OCI-LY1 (cell line): ENCODE measurements around the gene S1PR1.
"Not testable (repeated sequence)": the region's sequence is repeated elsewhere in the genome, so short reads cannot be mapped to it uniquely, and the experiment has no call there.

Experiments used
- H2AFZ ChIP-seq: fragments of 200-600 bp; sonication (generic), shearing (Covaris generic); 2 replicates; pipeline ENCODE4 v1.6.0; 2014; ENCODE audit warnings: antibody characterized with exemption, mild to moderate bottlenecking, low read length
- H3F3A ChIP-seq: fragments of 200-600 bp; sonication (generic), shearing (Covaris generic); 2 replicates; pipeline ENCODE4 v1.6.0; 2014; ENCODE audit warnings: mild to moderate bottlenecking, antibody characterized with exemption, low read length, moderate library complexity; ENCODE audit not compliant: insufficient read depth
- H3K27ac ChIP-seq: fragments of 200-600 bp; sonication (generic); 2 replicates; pipeline ENCODE4 v1.5.1; 2014; ENCODE audit warnings: low read length, mixed run types, mild to moderate bottlenecking, low read depth; ENCODE audit not compliant: poor library complexity, severe bottlenecking
- H3K27me3 ChIP-seq: fragments of 200-600 bp; sonication (generic); 2 replicates; pipeline ENCODE4 v1.6.0; 2014; ENCODE audit warnings: antibody characterized with exemption, mild to moderate bottlenecking, low read length, moderate library complexity; ENCODE audit not compliant: insufficient read depth
- H3K36me3 ChIP-seq: fragments of 200-600 bp; sonication (generic); 2 replicates; pipeline ENCODE4 v1.6.1; 2014; ENCODE audit warnings: mild to moderate bottlenecking, antibody characterized with exemption, low read length, moderate library complexity, mixed read lengths; ENCODE audit not compliant: insufficient read depth
- H3K4me1 ChIP-seq: fragments of 200-600 bp; sonication (generic); 2 replicates; pipeline ENCODE4 v1.5.1; 2014; ENCODE audit warnings: mild to moderate bottlenecking, low read length, moderate library complexity; ENCODE audit not compliant: insufficient read depth, severe bottlenecking
- H3K4me2 ChIP-seq: fragments of 200-600 bp; sonication (generic), shearing (Covaris generic); 2 replicates; pipeline ENCODE4 v1.6.1; 2014; ENCODE audit warnings: low read length
- H3K4me3 ChIP-seq: fragments of 200-600 bp; sonication (generic); 2 replicates; pipeline ENCODE4 v1.5.1; 2014; ENCODE audit warnings: low read length, low read depth, mild to moderate bottlenecking, mixed read lengths; ENCODE audit not compliant: poor library complexity, severe bottlenecking
- H3K79me2 ChIP-seq: fragments of 200-600 bp; shearing (Covaris generic); 2 replicates; pipeline ENCODE4 v1.6.1; 2016; ENCODE audit warnings: mixed run types, low read length, mixed read lengths; ENCODE audit not compliant: insufficient read depth
- H3K9ac ChIP-seq: fragments of 200-600 bp; sonication (generic), shearing (Covaris generic); 2 replicates; pipeline ENCODE4 v1.6.1; 2014; ENCODE audit warnings: mild to moderate bottlenecking, low read length, mixed read lengths
- H3K9me2 ChIP-seq: fragments of 200-600 bp; sonication (generic), shearing (Covaris generic); 2 replicates; pipeline ENCODE4 v1.6.1; 2014; ENCODE audit warnings: low read depth, mild to moderate bottlenecking, low read length, mixed read lengths
- H3K9me3 ChIP-seq: fragments of 200-600 bp; shearing (Covaris generic); 2 replicates; pipeline ENCODE4 v1.6.1; 2014; ENCODE audit warnings: low read length, mixed read lengths
- H4K20me1 ChIP-seq: fragments of 200-600 bp; sonication (generic), shearing (Covaris generic); 2 replicates; pipeline ENCODE4 v1.6.0; 2016; ENCODE audit warnings: mild to moderate bottlenecking, low read length; ENCODE audit not compliant: insufficient read depth
- CTCF ChIP-seq: fragments of 200-600 bp; sonication (generic), shearing (Covaris generic); IDR thresholded peaks from 2 replicates; pipeline ENCODE4 v1.5.1; 2017; ENCODE audit warnings: mild to moderate bottlenecking, antibody characterized with exemption, low read length, moderate library complexity, mixed read lengths
- EZH2 ChIP-seq: fragments of 200-600 bp; sonication (generic), shearing (Covaris generic); IDR thresholded peaks from 2 replicates; pipeline ENCODE4 v1.8.0; 2017; ENCODE audit warnings: borderline replicate concordance, mixed run types, mild to moderate bottlenecking, antibody characterized with exemption, low read length, moderate library complexity, mixed read lengths

Gene S1PR1

GRCh38 chr1:101227837-101228236 lies 9.0 kb upstream of the S1PR1 start:
- Histone ChIP-seq H3K9me3 (no peaks in the 10 kb centered on the region), H3K27ac (no peak overlapping the region)

GRCh38 chr1:101228424-101229134 lies 8.2 kb upstream of the S1PR1 start:
- H4K20me1 ChIP-seq, result no peaks in the 10 kb centered on the region
- no peak overlapping the region for H3K4me3 ChIP-seq
- H2AFZ ChIP-seq, result no peak overlapping the region
- no peaks in the 10 kb centered on the region for H3K36me3 ChIP-seq
- no peak overlapping the region for H3K27ac ChIP-seq
- no peaks in the 10 kb centered on the region for H3K9me2 ChIP-seq
- H3F3A ChIP-seq, result no peaks in the 10 kb centered on the region
- no peaks in the 10 kb centered on the region for H3K4me1 ChIP-seq
- H3K4me2 ChIP-seq, result no peak overlapping the region
- H3K27me3 ChIP-seq, result no peaks in the 10 kb centered on the region
- H3K9me3 ChIP-seq, result no peaks in the 10 kb centered on the region
- H3K9ac ChIP-seq, result no peak overlapping the region
- TF ChIP-seq CTCF, result no peak
- no peak for TF ChIP-seq EZH2
- no peaks in the 10 kb centered on the region for H3K79me2 ChIP-seq

More at GRCh38 chr1:101227837-101228236, 9.0 kb upstream of the S1PR1 start:
- H3K36me3 ChIP-seq, result no peaks in the 10 kb centered on the region
- TF ChIP-seq EZH2, result no peak
- no peak for TF ChIP-seq CTCF
- H2AFZ ChIP-seq, result no peak overlapping the region
- no peaks in the 10 kb centered on the region for H4K20me1 ChIP-seq
- no peak overlapping the region for H3K4me3 ChIP-seq
- no peaks in the 10 kb centered on the region for H3F3A ChIP-seq
- H3K79me2 ChIP-seq, result no peaks in the 10 kb centered on the region
- H3K4me2 ChIP-seq, result no peak overlapping the region
- H3K27me3 ChIP-seq, result no peaks in the 10 kb centered on the region
- no peak overlapping the region for H3K9ac ChIP-seq
- H3K4me1 ChIP-seq, result no peaks in the 10 kb centered on the region
- H3K9me2 ChIP-seq, result no peaks in the 10 kb centered on the region

- not testable (repeated sequence) for H3K27ac ChIP-seq, H2AFZ ChIP-seq, H3K9me2 ChIP-seq, H3K4me2 ChIP-seq, H4K20me1 ChIP-seq, H3K79me2 ChIP-seq, H3K36me3 ChIP-seq, H3F3A ChIP-seq, H3K9me3 ChIP-seq, H3K9ac ChIP-seq, H3K27me3 ChIP-seq, H3K4me3 ChIP-seq
- H3K4me1 ChIP-seq, result peaks cover 19% of the 10 kb centered on the region
Measured at GRCh38 chr1:101232182-101232581, 4.6 kb upstream of the S1PR1 start.

- no peaks in the 10 kb centered on the region for H3K79me2 ChIP-seq
- no peaks in the 10 kb centered on the region for H3K9me3 ChIP-seq
- H3K36me3 ChIP-seq, result no peaks in the 10 kb centered on the region
- H2AFZ ChIP-seq, result no peak overlapping the region
- TF ChIP-seq CTCF (no peak), EZH2 (no peak)
- H3K9me2 ChIP-seq, result no peaks in the 10 kb centered on the region
- H4K20me1 ChIP-seq, result no peaks in the 10 kb centered on the region
- H3K4me3 ChIP-seq, result no peak overlapping the region
- H3F3A ChIP-seq, result no peaks in the 10 kb centered on the region
- H3K4me1 ChIP-seq, result peaks cover 29% of the 10 kb centered on the region
- no peak overlapping the region for H3K4me2 ChIP-seq
- no peaks in the 10 kb centered on the region; the same call in 1 of the 2 replicates for H3K27me3 ChIP-seq
- no peak overlapping the region for H3K9ac ChIP-seq
- H3K27ac ChIP-seq, result no peak overlapping the region
Measured at GRCh38 chr1:101233495-101233894, 3.3 kb upstream of the S1PR1 start.
